Vagina (tissue), 2 donors: ENCODE measurements around the gene USF3.

Experiments
- POLR2A ChIP-seq, 2 donors: fragments of 450-650 bp; IDR thresholded peaks; one replicate each; pipeline ENCODE4 v1.6.1; 2017; ENCODE audit warnings: antibody characterized with exemption in 2 of 2, mild to moderate bottlenecking in 2 of 2, moderate library complexity in 2 of 2
- POLR2AphosphoS5 ChIP-seq, 2 donors: sonication (generic); formaldehyde crosslinking; IDR thresholded peaks; one replicate each; pipeline ENCODE4 v1.9.0; 2017; ENCODE audit warnings: antibody characterized with exemption in 2 of 2, mild to moderate bottlenecking in 2 of 2, low read depth in 1 of 2; ENCODE audit not compliant: insufficient read depth in 1 of 2
- TF ChIP-seq, protein P1 (sequence below), 3 experiments: fragments of 450-650 bp in 2 of 3; fragments of 200-600 bp in 1 of 3; sonication (generic) in 1 of 3; IDR thresholded peaks; one replicate each; pipeline ENCODE4 v1.5.1; 2017 to 2019; ENCODE audit warnings: antibody characterized with exemption in 3 of 3, mild to moderate bottlenecking in 2 of 3, moderate library complexity in 2 of 3

GRCh38 chr3:113684271-113684819 lies 12.1 kb downstream of the USF3 start:
- TF ChIP-seq, protein P1, sequence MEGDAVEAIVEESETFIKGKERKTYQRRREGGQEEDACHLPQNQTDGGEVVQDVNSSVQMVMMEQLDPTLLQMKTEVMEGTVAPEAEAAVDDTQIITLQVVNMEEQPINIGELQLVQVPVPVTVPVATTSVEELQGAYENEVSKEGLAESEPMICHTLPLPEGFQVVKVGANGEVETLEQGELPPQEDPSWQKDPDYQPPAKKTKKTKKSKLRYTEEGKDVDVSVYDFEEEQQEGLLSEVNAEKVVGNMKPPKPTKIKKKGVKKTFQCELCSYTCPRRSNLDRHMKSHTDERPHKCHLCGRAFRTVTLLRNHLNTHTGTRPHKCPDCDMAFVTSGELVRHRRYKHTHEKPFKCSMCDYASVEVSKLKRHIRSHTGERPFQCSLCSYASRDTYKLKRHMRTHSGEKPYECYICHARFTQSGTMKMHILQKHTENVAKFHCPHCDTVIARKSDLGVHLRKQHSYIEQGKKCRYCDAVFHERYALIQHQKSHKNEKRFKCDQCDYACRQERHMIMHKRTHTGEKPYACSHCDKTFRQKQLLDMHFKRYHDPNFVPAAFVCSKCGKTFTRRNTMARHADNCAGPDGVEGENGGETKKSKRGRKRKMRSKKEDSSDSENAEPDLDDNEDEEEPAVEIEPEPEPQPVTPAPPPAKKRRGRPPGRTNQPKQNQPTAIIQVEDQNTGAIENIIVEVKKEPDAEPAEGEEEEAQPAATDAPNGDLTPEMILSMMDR (IDR thresholded peaks at IDR 0.05) = no peak
- TF ChIP-seq POLR2AphosphoS5 (IDR thresholded peaks at IDR 0.05; ENCODE audit: insufficient read depth in 1 of 2, low read depth in 1 of 2) (no peak), POLR2A (IDR thresholded peaks at IDR 0.05) (no peak)
